ENCODE measurements around the gene FOXF1.

GRCh38 chr16:86491640-86492023 is 18.7 kb upstream of the FOXF1 start:
- no peak for TF ChIP-seq FOXM1 (IDR thresholded peaks at IDR 0.05; ENCODE audit: borderline replicate concordance)
- TF ChIP-seq SP1 (IDR thresholded peaks at IDR 0.05), result no peak
- no peak for TF ChIP-seq TARDBP (IDR thresholded peaks at IDR 0.05)
- TF ChIP-seq L3MBTL2 (conservative IDR thresholded peaks at IDR 0.05), result no peak
- no peak for TF ChIP-seq HDGF (IDR thresholded peaks at IDR 0.05; ENCODE audit: borderline replicate concordance)
- TF ChIP-seq BHLHE40 (IDR thresholded peaks at IDR 0.05; ENCODE audit: borderline replicate concordance), result no peak
- no peak for TF ChIP-seq PKNOX1 (IDR thresholded peaks at IDR 0.05)
- TF ChIP-seq FOXA1 (IDR thresholded peaks at IDR 0.05), result no peak
- no peak for TF ChIP-seq SUZ12 (IDR thresholded peaks at IDR 0.05)
- TF ChIP-seq ARNT (IDR thresholded peaks at IDR 0.05), result no peak
- TF ChIP-seq LEF1 (IDR thresholded peaks at IDR 0.05; ENCODE audit: borderline replicate concordance), result no peak

All from HEK293T (cell line).